Measurements from ENCODE around the gene PINK1. TPM values are rescaled to one million over a fixed set of nuclear protein-coding genes. Genes with fewer than 3 reads are reported as not detected.

The PINK1 gene
- total RNA-seq, 1 donor from 2014 or later: 38.1 TPM

DNA sequence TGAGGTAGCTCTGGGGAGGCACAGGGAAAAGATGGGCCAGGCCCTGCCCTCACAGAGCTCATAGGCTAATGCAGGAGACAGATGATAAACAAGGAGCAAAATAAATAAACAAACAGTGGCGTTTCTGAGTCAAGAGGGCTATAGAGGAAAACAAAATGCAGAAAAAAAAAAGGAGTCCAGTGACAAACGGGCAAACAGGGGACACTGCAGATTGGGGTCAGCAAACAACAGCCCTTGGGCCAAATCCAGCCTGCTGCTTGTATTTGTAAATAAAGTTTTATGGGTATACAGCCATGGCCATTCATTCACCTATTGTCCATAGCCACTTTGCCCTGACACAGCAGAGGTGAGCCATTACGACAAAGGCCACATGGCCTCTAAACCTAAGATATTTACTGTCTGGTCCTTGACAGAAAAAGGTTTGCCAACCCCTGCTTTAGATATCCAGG is 19.1 kb upstream of the PINK1 start:
- Mint-ChIP-seq H3K9me3 (no peaks in the 10 kb centered on the region), H3K27ac (peak overlapping the region; percentile 94), H3K36me3 (no peaks in the 10 kb centered on the region), H3K27me3 (ENCODE audit: low read depth) (peaks cover 2% of the 10 kb centered on the region), H3K4me1 (peaks cover 8% of the 10 kb centered on the region), H3K4me3 (no peak overlapping the region)
- DNase-seq (ENCODE audit: low spot score in 2 of 2, unreplicated experiment in 2 of 2): no peak
- TF ChIP-seq, protein P1, sequence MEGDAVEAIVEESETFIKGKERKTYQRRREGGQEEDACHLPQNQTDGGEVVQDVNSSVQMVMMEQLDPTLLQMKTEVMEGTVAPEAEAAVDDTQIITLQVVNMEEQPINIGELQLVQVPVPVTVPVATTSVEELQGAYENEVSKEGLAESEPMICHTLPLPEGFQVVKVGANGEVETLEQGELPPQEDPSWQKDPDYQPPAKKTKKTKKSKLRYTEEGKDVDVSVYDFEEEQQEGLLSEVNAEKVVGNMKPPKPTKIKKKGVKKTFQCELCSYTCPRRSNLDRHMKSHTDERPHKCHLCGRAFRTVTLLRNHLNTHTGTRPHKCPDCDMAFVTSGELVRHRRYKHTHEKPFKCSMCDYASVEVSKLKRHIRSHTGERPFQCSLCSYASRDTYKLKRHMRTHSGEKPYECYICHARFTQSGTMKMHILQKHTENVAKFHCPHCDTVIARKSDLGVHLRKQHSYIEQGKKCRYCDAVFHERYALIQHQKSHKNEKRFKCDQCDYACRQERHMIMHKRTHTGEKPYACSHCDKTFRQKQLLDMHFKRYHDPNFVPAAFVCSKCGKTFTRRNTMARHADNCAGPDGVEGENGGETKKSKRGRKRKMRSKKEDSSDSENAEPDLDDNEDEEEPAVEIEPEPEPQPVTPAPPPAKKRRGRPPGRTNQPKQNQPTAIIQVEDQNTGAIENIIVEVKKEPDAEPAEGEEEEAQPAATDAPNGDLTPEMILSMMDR (IDR thresholded peaks at IDR 0.05; ENCODE audit: unreplicated experiment): no peak

DNA sequence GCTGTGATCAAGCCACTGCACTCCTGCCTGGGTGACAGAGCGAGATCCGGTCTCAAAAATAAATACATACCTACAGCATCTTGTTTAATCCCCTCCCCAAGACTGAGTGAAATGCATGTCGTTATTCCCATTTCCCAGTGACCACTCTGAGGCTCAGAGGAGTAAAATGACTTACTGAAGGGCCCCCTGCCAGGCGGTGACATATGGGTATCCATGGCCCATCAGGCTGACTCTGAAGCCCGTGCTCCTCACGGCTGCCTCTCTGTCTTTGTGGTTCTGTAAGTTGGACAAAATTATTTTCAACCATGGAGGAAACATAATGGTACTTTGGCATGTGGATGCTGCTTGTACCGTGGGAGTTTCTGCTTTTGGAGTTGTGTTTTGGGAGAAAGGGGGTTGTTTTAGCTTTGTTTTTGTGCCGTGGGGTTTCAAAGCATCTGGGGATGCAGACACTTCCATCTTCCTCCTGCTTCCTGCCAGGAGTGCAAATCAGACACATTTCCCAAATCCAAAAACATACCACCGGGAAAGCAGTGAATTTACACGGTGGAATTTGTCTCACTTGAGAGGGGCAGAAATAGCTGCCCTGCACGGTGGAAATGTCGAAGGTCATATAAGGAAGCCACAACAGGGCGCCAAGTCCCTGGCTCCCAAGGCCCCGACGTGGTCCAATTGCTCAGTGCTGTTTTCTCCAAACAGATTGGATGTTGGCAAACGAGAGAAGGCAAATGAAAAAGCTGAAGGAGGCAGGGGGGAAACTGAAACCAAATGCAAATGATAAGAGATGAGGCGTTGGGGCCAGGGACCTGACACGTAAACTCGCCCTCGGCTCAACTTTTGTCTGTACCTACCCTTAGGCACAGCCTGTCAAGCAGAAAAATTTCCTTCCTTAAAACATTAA is 17.1 kb upstream of the PINK1 start:
- no peak overlapping the region for H3K27ac Mint-ChIP-seq

DNA sequence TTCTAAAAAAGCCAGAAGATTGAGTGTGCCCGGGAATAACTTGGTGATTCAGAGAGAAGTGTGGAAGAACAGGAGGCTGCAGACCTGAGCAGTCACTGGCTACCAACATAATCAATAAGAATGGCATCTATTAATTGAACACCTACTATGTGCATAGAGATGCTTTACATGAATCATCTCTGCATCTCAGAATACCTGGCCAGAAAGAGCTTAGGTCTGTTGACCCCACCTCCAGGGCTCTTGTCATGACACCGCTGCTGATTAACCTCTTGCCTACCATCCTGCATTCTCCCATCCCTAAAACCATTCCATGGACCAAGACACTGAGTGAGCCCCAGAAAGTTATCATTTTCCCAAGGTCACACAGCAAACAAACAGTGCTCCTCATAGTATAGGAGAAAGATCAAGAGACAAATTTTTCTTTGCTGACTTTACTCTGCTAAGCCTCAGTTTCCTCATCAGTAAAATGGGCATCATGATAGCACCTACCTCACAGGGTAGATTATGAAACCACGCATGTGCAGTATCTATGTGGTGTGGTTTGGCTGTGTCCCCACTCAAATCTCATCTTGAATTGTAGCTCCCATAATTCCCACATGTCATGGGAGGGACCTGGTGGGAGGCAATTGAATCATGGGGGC is 16.3 kb upstream of the PINK1 start:
- no peak overlapping the region for H3K4me3 Mint-ChIP-seq
- peaks cover 8% of the 10 kb centered on the region for H3K4me1 Mint-ChIP-seq
- H3K36me3 Mint-ChIP-seq: no peaks in the 10 kb centered on the region
- TF ChIP-seq, protein P1 (IDR thresholded peaks at IDR 0.05; ENCODE audit: unreplicated experiment): no peak
- H3K9me3 Mint-ChIP-seq: no peaks in the 10 kb centered on the region
- peaks cover 4% of the 10 kb centered on the region for H3K27me3 Mint-ChIP-seq (ENCODE audit: low read depth)
- DNase-seq (ENCODE audit: low spot score in 2 of 2, unreplicated experiment in 2 of 2): no peak
- no peak overlapping the region for H3K27ac Mint-ChIP-seq

More for the DNA sequence above, 17.1 kb upstream of the PINK1 start:
- no peaks in the 10 kb centered on the region for H3K9me3 Mint-ChIP-seq
- H3K36me3 Mint-ChIP-seq: no peaks in the 10 kb centered on the region
- peaks cover 4% of the 10 kb centered on the region for H3K27me3 Mint-ChIP-seq (ENCODE audit: low read depth)
- no peak for DNase-seq (ENCODE audit: low spot score in 2 of 2, unreplicated experiment in 2 of 2)
- no peak overlapping the region for H3K4me3 Mint-ChIP-seq
- H3K4me1 Mint-ChIP-seq: peaks cover 8% of the 10 kb centered on the region
- TF ChIP-seq, protein P1 (IDR thresholded peaks at IDR 0.05; ENCODE audit: unreplicated experiment): no peak

DNA sequence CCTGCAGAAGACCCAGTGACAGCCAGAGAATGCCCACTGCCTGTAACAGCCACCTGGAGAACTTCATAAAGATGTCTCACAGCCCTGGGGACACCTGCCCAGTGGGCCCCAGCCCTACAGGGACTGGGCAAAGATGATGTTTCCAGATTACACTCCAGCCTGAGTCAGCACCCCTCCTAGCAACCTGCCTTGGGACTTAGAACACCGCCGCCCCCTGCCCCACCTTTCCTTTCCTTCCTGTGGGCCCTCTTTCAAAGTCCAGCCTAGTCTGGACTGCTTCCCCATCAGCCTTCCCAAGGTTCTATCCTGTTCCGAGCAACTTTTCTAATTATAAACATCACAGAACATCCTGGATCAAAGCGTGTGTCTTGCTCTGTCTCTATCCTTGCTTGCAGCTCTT is 14.7 kb upstream of the PINK1 start:
- TF ChIP-seq, protein P1 (IDR thresholded peaks at IDR 0.05; ENCODE audit: unreplicated experiment): no peak
- H3K4me1 Mint-ChIP-seq: peaks cover 6% of the 10 kb centered on the region
- no peak overlapping the region for H3K4me3 Mint-ChIP-seq
- DNase-seq (ENCODE audit: low spot score in 2 of 2, unreplicated experiment in 2 of 2): no peak
- H3K36me3 Mint-ChIP-seq: no peaks in the 10 kb centered on the region
- peaks cover 4% of the 10 kb centered on the region for H3K27me3 Mint-ChIP-seq (ENCODE audit: low read depth)
- no peaks in the 10 kb centered on the region for H3K9me3 Mint-ChIP-seq
- no peak overlapping the region for H3K27ac Mint-ChIP-seq

DNA sequence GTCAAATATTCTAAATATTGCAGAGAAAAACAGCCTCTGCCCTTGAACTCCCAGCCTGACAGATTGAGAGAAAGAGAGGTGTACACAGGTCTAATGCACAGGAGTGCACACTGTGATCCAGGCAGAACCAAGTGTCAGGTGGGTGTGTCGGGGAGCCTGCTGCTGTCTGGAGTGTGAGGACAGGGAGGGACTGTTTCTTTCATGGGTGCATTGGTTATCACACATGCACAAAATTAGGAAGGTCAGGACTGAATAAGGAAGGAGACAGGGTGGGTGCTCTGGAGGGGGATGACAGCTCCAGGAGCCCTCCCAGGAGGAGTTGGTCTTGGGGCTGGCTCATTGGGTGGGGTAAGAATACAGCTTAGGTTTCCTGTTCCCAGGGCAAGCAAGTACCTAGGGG is 13.3 kb upstream of the PINK1 start:
- no peaks in the 10 kb centered on the region for H3K36me3 Mint-ChIP-seq
- H3K27me3 Mint-ChIP-seq (ENCODE audit: low read depth): peaks cover 4% of the 10 kb centered on the region
- no peak overlapping the region for H3K27ac Mint-ChIP-seq
- TF ChIP-seq, protein P1 (IDR thresholded peaks at IDR 0.05; ENCODE audit: unreplicated experiment): no peak
- no peak for DNase-seq (ENCODE audit: low spot score in 2 of 2, unreplicated experiment in 2 of 2)
- peaks cover 5% of the 10 kb centered on the region for H3K9me3 Mint-ChIP-seq
- H3K4me1 Mint-ChIP-seq: no peaks in the 10 kb centered on the region
- H3K4me3 Mint-ChIP-seq: no peak overlapping the region
